IMR-90 (cell line): ENCODE data around the gene RAI14. TPM values are rescaled to one million over a fixed set of nuclear protein-coding genes. Genes with fewer than 3 reads are reported as not detected.
A peak's percentile ranks its signal among the peaks of the same experiment; 100 is the strongest.

ENCODE experiments used
- ATAC-seq: fragments of 200-7000 bp; cut with Tn5 transposase; 2 replicates; pipeline ENCODE4 v1.9.1; 2020; ENCODE audit warnings: low read depth, mild to moderate bottlenecking, moderate library complexity
- BruUV-seq: library from RNA; stranded (reverse); fragments of 400-500 nt; replicated peaks from 2 replicates; lab custom pipeline; 2021; lab: Mats Ljungman, UMichigan
- CTCF ChIA-PET: fragments of 300-600 bp; formaldehyde crosslinking; extraction: SDS; loops from one replicate; lab custom pipeline; 2021; ENCODE audit warnings: antibody characterized with exemption; lab: Yijun Ruan, JAX
- POLR2A ChIA-PET: fragments of 300-600 bp; sonication (Branson Sonifier 250); formaldehyde crosslinking; loops from one replicate; lab custom pipeline; 2022; ENCODE audit warnings: antibody characterized with exemption; ENCODE audit not compliant: unreplicated experiment; lab: Charles Lee
- DNase-seq: peaks from one replicate; pipeline ENCODE4 v3.0.0; 2013
- H2AFZ ChIP-seq: replicated peaks from 2 replicates; pipeline ENCODE3; 2013; ENCODE audit warnings: low read length, mild to moderate bottlenecking; ENCODE audit not compliant: poor library complexity
- H2AK5ac ChIP-seq: 2 replicates; pipeline ENCODE4 v1.6.1; 2013; ENCODE audit warnings: low read depth, low read length, inconsistent platforms
- H2AK9ac ChIP-seq: replicated peaks from 2 replicates; pipeline ENCODE3; 2013; ENCODE audit warnings: mild to moderate bottlenecking, low read depth, low read length, moderate library complexity; ENCODE audit not compliant: poor library complexity
- H2BK120ac ChIP-seq: 2 replicates; pipeline ENCODE4 v1.6.1; 2013; ENCODE audit warnings: low read depth, low read length, inconsistent platforms
- H2BK15ac ChIP-seq: 3 replicates; pipeline ENCODE4 v1.6.1; 2013; ENCODE audit warnings: low read depth, low read length, inconsistent platforms
- H2BK20ac ChIP-seq: 2 replicates; pipeline ENCODE4 v1.6.1; 2013; ENCODE audit warnings: low read depth, mild to moderate bottlenecking, inconsistent platforms, low read length, moderate library complexity
- H2BK5ac ChIP-seq: 2 replicates; pipeline ENCODE4 v1.6.1; 2013; ENCODE audit warnings: mild to moderate bottlenecking, low read depth, low read length, inconsistent platforms; ENCODE audit not compliant: poor library complexity, severe bottlenecking
- H3K14ac ChIP-seq: replicated peaks from 2 replicates; pipeline ENCODE4 v1.6.1; 2013; ENCODE audit warnings: low read depth, low read length, inconsistent platforms
- H3K18ac ChIP-seq: 2 replicates; pipeline ENCODE4 v1.6.1; 2013; ENCODE audit warnings: low read depth, low read length, control low read depth
- H3K23ac ChIP-seq: 2 replicates; pipeline ENCODE4 v1.6.1; 2013; ENCODE audit warnings: low read depth, low read length, inconsistent platforms
- H3K27ac ChIP-seq: 2 replicates; pipeline ENCODE4 v1.5.1; 2013; ENCODE audit warnings: mild to moderate bottlenecking, control low read depth, low read length; ENCODE audit not compliant: insufficient read depth
- H3K27me3 ChIP-seq: 2 replicates; pipeline ENCODE4 v1.6.1; 2013; ENCODE audit warnings: low read length; ENCODE audit not compliant: control insufficient read depth, insufficient read depth
- H3K36me3 ChIP-seq: 2 replicates; pipeline ENCODE4 v1.6.1; 2013; ENCODE audit warnings: low read length, mixed read lengths; ENCODE audit not compliant: control insufficient read depth, insufficient read depth
- H3K4ac ChIP-seq: 2 replicates; pipeline ENCODE4 v1.6.1; 2013; ENCODE audit warnings: low read depth, low read length, inconsistent platforms
- H3K4me1 ChIP-seq: 2 replicates; pipeline ENCODE4 v1.6.1; 2013; ENCODE audit warnings: low read length, mixed read lengths; ENCODE audit not compliant: control insufficient read depth, insufficient read depth
- H3K4me2 ChIP-seq: 2 replicates; pipeline ENCODE4 v1.6.1; 2013; ENCODE audit warnings: low read depth, mild to moderate bottlenecking, control low read depth, low read length, moderate library complexity
- H3K4me3 ChIP-seq: 2 replicates; pipeline ENCODE4 v1.5.1; 2013; ENCODE audit warnings: low read depth, mild to moderate bottlenecking, control low read depth, low read length, moderate library complexity; ENCODE audit not compliant: insufficient read depth
- H3K56ac ChIP-seq: 2 replicates; pipeline ENCODE4 v1.6.1; 2013; ENCODE audit warnings: low read length, inconsistent platforms; ENCODE audit not compliant: insufficient read depth; ENCODE audit errors: extremely low read depth
- H3K79me1 ChIP-seq, 2 experiments: 2 replicates each; pipeline ENCODE4 v1.6.1; 2013; ENCODE audit warnings: low read length in 2 of 2, inconsistent platforms in 1 of 2, low read depth in 1 of 2
- H3K9ac ChIP-seq: 2 replicates; pipeline ENCODE4 v1.6.1; 2013; ENCODE audit warnings: low read depth, low read length, control low read depth
- H3K9me1 ChIP-seq: 2 replicates; pipeline ENCODE4 v1.6.1; 2013; ENCODE audit warnings: low read length, inconsistent platforms; ENCODE audit not compliant: insufficient read depth
- H3K9me3 ChIP-seq: 2 replicates; pipeline ENCODE4 v1.6.1; 2013; ENCODE audit warnings: low read length; ENCODE audit not compliant: control insufficient read depth, insufficient read depth
- H4K20me1 ChIP-seq: 2 replicates; pipeline ENCODE4 v1.6.1; 2013; ENCODE audit warnings: low read length, inconsistent platforms; ENCODE audit not compliant: insufficient read depth
- H4K5ac ChIP-seq: 2 replicates; pipeline ENCODE4 v1.6.1; 2013; ENCODE audit warnings: mild to moderate bottlenecking, low read depth, low read length, control low read depth
- H4K8ac ChIP-seq, 2 experiments: 2 replicates each; pipeline ENCODE4 v1.6.1; 2013; ENCODE audit warnings: low read depth in 2 of 2, low read length in 2 of 2, control low read depth in 1 of 2, inconsistent platforms in 1 of 2
- H4K91ac ChIP-seq: 2 replicates; pipeline ENCODE4 v1.6.1; 2013; ENCODE audit warnings: low read depth, low read length, inconsistent platforms; ENCODE audit not compliant: insufficient read depth
- BHLHE40 ChIP-seq: fragments of 150-350 bp; IDR thresholded peaks from 2 replicates; pipeline ENCODE4 v1.6.1; 2016; ENCODE audit warnings: mild to moderate bottlenecking, low read depth, low read length
- CEBPB ChIP-seq: IDR thresholded peaks from 2 replicates; pipeline ENCODE4 v1.6.1; 2012; ENCODE audit warnings: low read depth, low read length, improper control_type of control experiment
- CHD1 ChIP-seq: IDR thresholded peaks from 2 replicates; pipeline ENCODE4 v1.6.1; 2012; ENCODE audit warnings: low read depth, low read length, improper control_type of control experiment
- CTCF ChIP-seq: conservative IDR thresholded peaks from 2 replicates; pipeline ENCODE4 v1.5.1; 2012; ENCODE audit warnings: mild to moderate bottlenecking, low read depth, low read length, improper control_type of control experiment
- FOS ChIP-seq: fragments of 150-350 bp; IDR thresholded peaks from 2 replicates; pipeline ENCODE4 v1.6.1; 2016; ENCODE audit warnings: low read depth, low read length
- MAZ ChIP-seq: IDR thresholded peaks from 2 replicates; pipeline ENCODE4 v1.6.1; 2012; ENCODE audit warnings: low read depth, mild to moderate bottlenecking, low read length, improper control_type of control experiment, moderate library complexity, borderline replicate concordance
- NFE2L2 ChIP-seq: fragments of 150-350 bp; IDR thresholded peaks from 2 replicates; pipeline ENCODE4 v1.6.1; 2016; ENCODE audit warnings: low read depth, mild to moderate bottlenecking, low read length
- POLR2A ChIP-seq: IDR thresholded peaks from 2 replicates; pipeline ENCODE4 v1.6.1; 2012; ENCODE audit warnings: mild to moderate bottlenecking, low read depth, low read length
- RAD21 ChIP-seq: IDR thresholded peaks from 2 replicates; pipeline ENCODE4 v1.6.1; 2012; ENCODE audit warnings: low read length, improper control_type of control experiment
- RCOR1 ChIP-seq: IDR thresholded peaks from 2 replicates; pipeline ENCODE4 v1.6.1; 2012; ENCODE audit warnings: mild to moderate bottlenecking, low read length, improper control_type of control experiment; ENCODE audit not compliant: insufficient replicate concordance
- RFX5 ChIP-seq: IDR thresholded peaks from 2 replicates; pipeline ENCODE4 v1.8.0; 2012; ENCODE audit warnings: low read depth, mild to moderate bottlenecking, low read length, moderate library complexity
- SMC3 ChIP-seq: fragments of 150-350 bp; IDR thresholded peaks from 2 replicates; pipeline ENCODE4 v1.6.1; 2016; ENCODE audit warnings: low read depth, mild to moderate bottlenecking, antibody characterized with exemption, low read length, moderate library complexity
- WGBS, 2 experiments: methylation state at CpG; one replicate each; pipeline versions ENCODE4 v1.1.5 to v1.1.7; 2013; ENCODE audit warnings: missing lambda C conversion rate in 2 of 2; ENCODE audit not compliant: insufficient read length in 1 of 2; ENCODE audit errors: extremely low coverage in 2 of 2; 5-methylcytosine and 5-hydroxymethylcytosine counted together
- dilution Hi-C: fragments of 300-500 bp; cut with HindIII; formaldehyde crosslinking; loops from one replicate; pipeline ENCODE4 v1.14.3; 2018; ENCODE audit warnings: low sequenced_read_pairs; ENCODE audit not compliant: unreplicated experiment
- in situ Hi-C: fragments of 300-500 bp; cut with MboI; formaldehyde crosslinking; loops from 3 replicates; pipeline ENCODE4 v1.14.3; 2019; ENCODE audit warnings: low sequenced_read_pairs, inconsistent platforms, mixed read lengths
- intact Hi-C: fragments of 100-400 bp; cut with micrococcal nuclease; formaldehyde crosslinking; loops from 2 replicates; pipeline ENCODE4 v1.10.0; 2022
- polyA plus RNA-seq, 3 experiments: library from polyadenylated mRNA; depleted of rRNA; stranded (reverse); fragments of >200 nt; gene quantifications; 2 replicates each; pipeline ENCODE4 v1.2.3, GENCODE V29; 2012; ENCODE audit warnings: low replicate concordance in 1 of 3
- total RNA-seq: library from RNA; depleted of rRNA; stranded (reverse); fragments of >200 nt; gene quantifications from 2 replicates; pipeline ENCODE4 v1.2.3, GENCODE V29; 2012

The RAI14 gene
- total and polyA plus RNA-seq, 2 of the 4 experiments (the other 2 are of a cell fraction), result 221 to 267 TPM

DNA sequence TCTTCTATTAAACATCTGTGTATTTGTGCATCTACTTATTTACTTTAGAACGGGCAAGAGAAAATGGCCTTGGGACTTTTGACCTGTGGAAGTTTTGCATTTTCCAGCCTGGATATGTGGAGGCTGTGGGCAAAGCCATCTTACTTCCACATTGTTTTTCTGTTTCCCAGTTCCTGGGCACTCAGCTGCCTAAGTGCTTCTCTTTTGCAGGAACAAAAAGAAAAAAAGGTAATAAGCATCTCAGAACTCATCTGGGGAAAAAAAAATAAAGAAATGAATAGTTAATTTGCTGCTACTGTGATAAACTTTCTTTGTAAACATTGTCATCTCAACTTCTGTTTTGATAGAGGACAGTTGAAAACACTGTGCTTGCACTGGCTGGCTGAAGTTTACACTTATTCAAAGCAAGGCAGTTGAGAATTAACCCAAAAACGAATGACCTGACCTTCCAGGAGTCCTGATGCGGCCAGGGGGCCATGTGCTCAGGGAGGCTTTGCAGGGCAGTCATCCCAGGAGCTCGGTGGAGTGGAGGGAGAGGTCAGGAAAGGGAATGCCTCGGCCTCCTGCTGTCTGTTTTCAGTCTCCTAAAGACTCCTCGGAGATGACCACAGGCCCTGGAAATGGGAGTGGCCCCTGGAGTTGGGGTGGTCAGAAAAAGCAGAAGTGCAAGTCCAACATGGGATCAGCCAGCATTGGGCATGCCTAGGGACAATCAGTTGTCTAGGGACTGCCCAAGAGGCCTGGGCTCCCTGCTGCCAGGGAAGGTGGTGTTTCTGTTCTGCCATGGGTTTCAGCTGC lies 75.5 kb downstream of the RAI14 start:
- H4K91ac ChIP-seq, result no peak overlapping the region
- H3K4ac ChIP-seq, result no peak overlapping the region
- ChIA-PET CTCF (interaction anchor here (0.6 kb wide), 1 partner anchor 40 kb away, joined by 5 read pairs; no protein-coding TSS in a partner anchor), POLR2A (no interaction called here)
- H3K4me3 ChIP-seq, result no peak overlapping the region
- H3K79me1 ChIP-seq, result peaks cover 32 to 83% of the 10 kb centered on the region in 2 experiments
- H2AFZ ChIP-seq, result no peak overlapping the region
- no peak overlapping the region for H3K56ac ChIP-seq
- dilution Hi-C loops, result no loop called here
- no peak overlapping the region for H2BK15ac ChIP-seq
- H2BK120ac ChIP-seq, result no peak overlapping the region
- no peak overlapping the region for H2AK9ac ChIP-seq
- H3K4me2 ChIP-seq, result no peak overlapping the region; the same call in 1 of the 2 replicates
- no peaks in the 10 kb centered on the region for H3K27me3 ChIP-seq
- H3K4me1 ChIP-seq, result peaks cover 26% of the 10 kb centered on the region
- H2BK20ac ChIP-seq, result no peak overlapping the region
- 0 out of 2 replicates have a peak overlapping the region, but pooled peaks have one; percentile 29 for H3K14ac ChIP-seq
- peak overlapping the region; percentile 74; the same call in 1 of the 2 replicates for H3K27ac ChIP-seq
- H4K20me1 ChIP-seq, result peaks cover 97% of the 10 kb centered on the region
- in situ Hi-C loops, result no loop called here
- intact Hi-C loops, result no loop called here
- no peak overlapping the region for H4K8ac ChIP-seq
- H4K5ac ChIP-seq, result no peak overlapping the region
- no peak overlapping the region for H3K23ac ChIP-seq
- no peak for ATAC-seq
- no CpG with 5 or more reads among the region's 6 CpGs for whole genome bisulfite sequencing, 2 experiments
- peak overlapping the region; percentile 62 for H2BK5ac ChIP-seq
- H3K9ac ChIP-seq, result peak overlapping the region; percentile 19; the same call in 1 of the 2 replicates
- H3K9me3 ChIP-seq, result no peaks in the 10 kb centered on the region
- BruUV-seq, result no TSS peak
- TF ChIP-seq FOS (no peak), RFX5 (no peak), POLR2A (no peak), RCOR1 (no peak), SMC3 (no peak), CEBPB (no peak), BHLHE40 (no peak), NFE2L2 (no peak), MAZ (no peak), CTCF (no peak), RAD21 (no peak), CHD1 (no peak)
- no peak for DNase-seq
- H3K18ac ChIP-seq, result no peak overlapping the region; the same call in 1 of the 2 replicates
- peaks cover 20% of the 10 kb centered on the region for H3K36me3 ChIP-seq
- H2AK5ac ChIP-seq, result no peak overlapping the region
- H3K9me1 ChIP-seq, result peaks cover 19% of the 10 kb centered on the region
